ENCODE results near the gene TLK2. TPM values are rescaled to one million over a fixed set of nuclear protein-coding genes. Genes with fewer than 3 reads are reported as not detected.
"Not testable (repeated sequence)": the region's sequence is repeated elsewhere in the genome, so short reads cannot be mapped to it uniquely, and the experiment has no call there.

The TLK2 gene
- total and polyA plus RNA-seq, 2 donors = 18.7 to 38.5 TPM

DNA sequence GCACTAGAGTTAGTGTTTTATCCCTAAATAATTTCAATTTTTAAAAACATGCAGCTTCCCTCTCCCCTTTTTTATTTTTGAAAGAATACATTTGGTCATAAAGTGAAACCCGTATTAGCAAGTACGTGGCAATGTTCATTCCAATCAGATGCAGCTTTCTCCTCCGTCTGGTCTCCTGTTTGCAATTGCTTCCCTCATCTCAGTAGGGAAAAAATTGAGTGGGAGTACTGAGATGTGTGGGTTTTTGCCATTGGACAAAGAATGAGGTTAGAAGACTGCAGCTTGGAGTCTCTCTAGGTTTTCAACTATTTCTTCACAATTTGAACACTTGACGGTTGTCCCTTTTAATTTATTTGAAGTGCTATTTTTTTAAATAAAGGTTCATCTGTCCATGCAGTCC, 134.5 kb downstream of the TLK2 start:
- H3K4me3 ChIP-seq (ENCODE audit: low read length in 2 of 2); H3K4me1 ChIP-seq (ENCODE audit: control insufficient read depth in 2 of 2, insufficient read depth in 2 of 2, low read length in 2 of 2); DNase-seq (ENCODE audit: low read depth in 6 of 9, low spot score in 9 of 9); H3K27me3 ChIP-seq (ENCODE audit: control insufficient read depth in 2 of 2, insufficient read depth in 1 of 2, low read length in 1 of 2); H3K9me3 ChIP-seq (ENCODE audit: control insufficient read depth in 2 of 2, insufficient read depth in 1 of 2, low read length in 1 of 2); H3K27ac ChIP-seq (ENCODE audit: low read depth in 1 of 2, low read length in 1 of 2): not testable (repeated sequence)
- H3K36me3 ChIP-seq (ENCODE audit: control insufficient read depth in 2 of 2, insufficient read depth in 2 of 2, low read length in 1 of 2) = peaks cover 68 to 70% of the 10 kb centered on the region in 2 donors
- 97% methylated on average over 4 of the region's 4 CpGs for WGBS

GRCh38 chr17:62614142-62614541, 135.5 kb downstream of the TLK2 start:
- no peak overlapping the region for H3K27ac ChIP-seq (ENCODE audit: low read depth in 1 of 2, low read length in 1 of 2)
- no peaks in the 10 kb centered on the region for H3K4me1 ChIP-seq (ENCODE audit: control insufficient read depth in 2 of 2, insufficient read depth in 2 of 2, low read length in 2 of 2)
- DNase-seq (ENCODE audit: low read depth in 6 of 9, low spot score in 9 of 9) = no peak
- H3K36me3 ChIP-seq (ENCODE audit: control insufficient read depth in 2 of 2, insufficient read depth in 2 of 2, low read length in 1 of 2) = peaks cover 64% of the 10 kb centered on the region in 2 donors
- H3K27me3 ChIP-seq (ENCODE audit: control insufficient read depth in 2 of 2, insufficient read depth in 1 of 2, low read length in 1 of 2) = no peaks in the 10 kb centered on the region
- WGBS = 93% methylated on average over 6 of the region's 6 CpGs
- peaks cover 0 to 2% of the 10 kb centered on the region in 2 donors for H3K9me3 ChIP-seq (ENCODE audit: control insufficient read depth in 2 of 2, insufficient read depth in 1 of 2, low read length in 1 of 2)
- H3K4me3 ChIP-seq (ENCODE audit: low read length in 2 of 2) = no peak overlapping the region

GRCh38 chr17:62615503-62615902, 136.9 kb downstream of the TLK2 start:
- Histone ChIP-seq H3K36me3 (ENCODE audit: control insufficient read depth in 2 of 2, insufficient read depth in 2 of 2, low read length in 1 of 2) (peaks cover 51% of the 10 kb centered on the region in 2 donors), H3K9me3 (ENCODE audit: control insufficient read depth in 2 of 2, insufficient read depth in 1 of 2, low read length in 1 of 2) (peaks cover 0 to 2% of the 10 kb centered on the region in 2 donors), H3K4me3 (ENCODE audit: low read length in 2 of 2) (no peak overlapping the region), H3K4me1 (ENCODE audit: control insufficient read depth in 2 of 2, insufficient read depth in 2 of 2, low read length in 2 of 2) (no peaks in the 10 kb centered on the region), H3K27ac (ENCODE audit: low read depth in 1 of 2, low read length in 1 of 2) (no peak overlapping the region), H3K27me3 (ENCODE audit: control insufficient read depth in 2 of 2, insufficient read depth in 1 of 2, low read length in 1 of 2) (no peaks in the 10 kb centered on the region)
- DNase-seq (ENCODE audit: low read depth in 6 of 9, low spot score in 9 of 9) = no peak
- WGBS = 96% methylated on average over 4 of the region's 4 CpGs

DNA sequence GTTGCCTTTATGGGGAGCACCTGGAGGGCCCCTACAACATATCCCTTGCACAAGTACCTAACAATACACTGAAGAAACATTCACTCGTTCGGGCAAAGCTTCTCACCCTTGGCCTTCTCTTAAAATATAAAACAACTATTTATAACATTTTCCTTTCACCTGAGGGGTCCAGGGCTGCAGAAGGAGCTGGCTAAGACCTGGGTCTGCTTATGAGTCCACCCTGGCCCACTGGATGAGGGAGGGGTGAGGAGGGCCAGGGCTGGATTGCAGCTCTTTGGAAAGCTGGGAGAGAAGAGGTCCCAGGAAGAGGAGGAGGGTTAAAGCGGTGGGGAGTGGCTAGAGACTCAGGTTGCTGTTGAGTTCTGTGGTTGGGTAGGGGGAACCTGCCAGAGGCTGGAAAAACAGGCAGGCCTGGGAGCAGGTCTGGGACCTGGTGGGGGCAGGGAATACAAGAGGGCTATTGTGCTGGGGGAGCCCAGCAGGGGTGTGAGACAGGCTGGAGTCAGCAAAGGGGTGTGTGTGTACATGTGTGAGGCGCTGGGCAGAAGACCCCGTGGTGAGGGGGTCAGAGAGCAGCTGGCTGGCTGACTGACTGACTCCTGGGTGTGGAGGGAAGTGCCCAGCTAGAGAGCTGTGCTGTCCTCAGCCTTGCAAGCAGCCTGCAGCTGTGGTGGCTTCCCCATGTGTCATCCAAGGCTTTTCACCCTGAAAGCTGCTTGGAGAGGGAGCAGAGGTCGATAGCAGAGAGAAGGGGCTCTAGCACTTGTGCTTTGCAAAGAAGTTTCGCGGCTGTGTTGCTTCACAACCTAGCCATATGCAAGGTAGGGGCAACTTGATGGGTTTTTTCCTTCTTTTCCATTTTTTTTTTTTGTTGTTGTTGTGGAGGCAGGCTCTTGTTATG, 138.6 kb downstream of the TLK2 start:
- no peak for DNase-seq (ENCODE audit: low read depth in 6 of 9, low spot score in 9 of 9)
- Histone ChIP-seq H3K27ac (ENCODE audit: low read depth in 1 of 2, low read length in 1 of 2) (no peak overlapping the region), H3K27me3 (ENCODE audit: control insufficient read depth in 2 of 2, insufficient read depth in 1 of 2, low read length in 1 of 2) (no peaks in the 10 kb centered on the region), H3K4me3 (ENCODE audit: low read length in 2 of 2) (no peak overlapping the region), H3K36me3 (ENCODE audit: control insufficient read depth in 2 of 2, insufficient read depth in 2 of 2, low read length in 1 of 2) (peaks cover 38% of the 10 kb centered on the region in 2 donors), H3K4me1 (ENCODE audit: control insufficient read depth in 2 of 2, insufficient read depth in 2 of 2, low read length in 2 of 2) (no peaks in the 10 kb centered on the region), H3K9me3 (ENCODE audit: control insufficient read depth in 2 of 2, insufficient read depth in 1 of 2, low read length in 1 of 2) (peaks cover 0 to 2% of the 10 kb centered on the region in 2 donors)
- 96% methylated on average over 8 of the region's 8 CpGs for WGBS

DNA sequence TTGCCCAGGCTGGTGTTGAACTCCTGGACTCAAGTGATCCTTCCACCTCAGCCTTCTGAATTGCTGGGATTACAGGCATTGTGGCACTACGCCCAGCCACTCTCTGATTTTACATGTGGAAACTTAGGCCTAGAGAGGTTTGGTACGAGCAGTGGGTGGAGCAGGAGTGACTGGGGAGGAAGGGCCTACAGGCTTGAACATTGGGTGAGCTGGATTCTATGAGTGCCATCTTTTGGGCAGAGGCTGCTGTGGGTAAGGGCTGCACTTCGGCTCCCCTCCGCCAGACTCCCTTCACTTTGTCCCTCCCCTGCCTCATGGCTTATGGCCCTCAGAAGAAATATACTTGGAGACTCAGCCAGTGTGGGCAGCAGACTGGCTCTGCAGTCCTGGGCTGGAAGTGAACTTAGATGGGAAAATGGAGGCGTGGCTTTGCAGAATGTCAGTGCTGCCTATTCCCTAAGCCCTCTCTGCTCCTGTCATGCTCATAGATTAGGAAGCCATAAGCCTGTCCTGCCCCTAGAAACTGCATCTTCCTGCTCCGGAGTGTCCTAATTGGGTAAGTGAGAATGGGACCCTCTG, 139.4 kb downstream of the TLK2 start:
- peaks cover 36 to 37% of the 10 kb centered on the region in 2 donors for H3K36me3 ChIP-seq (ENCODE audit: control insufficient read depth in 2 of 2, insufficient read depth in 2 of 2, low read length in 1 of 2)
- DNase-seq (ENCODE audit: low read depth in 6 of 9, low spot score in 9 of 9) = no peak

DNA sequence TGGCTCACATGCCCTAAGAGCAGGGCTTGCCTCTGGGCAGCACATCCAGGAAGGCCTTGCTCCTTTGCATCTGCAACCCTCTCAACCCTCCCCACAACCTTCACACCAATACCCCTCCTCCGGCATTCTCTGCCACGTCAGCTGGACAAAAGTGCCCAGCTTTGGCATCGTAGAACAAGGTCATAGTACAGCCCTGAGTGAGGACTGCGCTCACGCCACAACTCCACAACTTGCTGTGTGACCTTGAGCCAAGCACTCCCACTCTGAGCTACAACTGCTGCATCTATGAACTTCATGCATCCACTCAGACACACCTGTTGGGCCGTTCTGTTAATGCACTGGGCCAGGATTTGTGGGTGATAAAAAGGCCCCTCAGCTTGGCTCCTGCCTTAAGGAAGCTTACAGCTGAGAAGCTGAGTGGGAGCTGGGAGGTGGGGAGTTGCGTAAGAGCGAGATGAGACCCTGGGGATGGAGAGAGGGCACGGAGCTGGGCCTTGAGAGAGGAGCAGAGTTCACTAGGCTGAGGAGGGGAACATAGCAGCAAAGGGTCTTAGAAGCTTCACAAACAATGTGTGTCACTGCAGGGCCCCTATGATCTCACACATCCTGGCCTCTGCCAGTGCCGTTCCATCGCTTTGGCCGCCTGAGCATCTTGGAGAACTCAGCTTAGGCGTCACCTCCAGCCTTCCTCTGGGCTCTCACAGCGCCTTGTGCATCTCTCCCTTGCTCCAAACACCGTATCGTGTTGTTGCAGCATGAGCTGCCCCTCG, 140.2 kb downstream of the TLK2 start:
- Histone ChIP-seq H3K9me3 (ENCODE audit: control insufficient read depth in 2 of 2, insufficient read depth in 1 of 2, low read length in 1 of 2) (peaks cover 0 to 2% of the 10 kb centered on the region in 2 donors), H3K4me3 (ENCODE audit: low read length in 2 of 2) (no peak overlapping the region), H3K4me1 (ENCODE audit: control insufficient read depth in 2 of 2, insufficient read depth in 2 of 2, low read length in 2 of 2) (no peaks in the 10 kb centered on the region), H3K27me3 (ENCODE audit: control insufficient read depth in 2 of 2, insufficient read depth in 1 of 2, low read length in 1 of 2) (no peaks in the 10 kb centered on the region), H3K27ac (ENCODE audit: low read depth in 1 of 2, low read length in 1 of 2) (no peak overlapping the region), H3K36me3 (ENCODE audit: control insufficient read depth in 2 of 2, insufficient read depth in 2 of 2, low read length in 1 of 2) (peaks cover 32 to 34% of the 10 kb centered on the region in 2 donors)
- DNase-seq (ENCODE audit: low read depth in 6 of 9, low spot score in 9 of 9) = no peak
- WGBS = 95% methylated on average over 17 of the region's 17 CpGs

More for the DNA sequence above, 139.4 kb downstream of the TLK2 start:
- H3K4me3 ChIP-seq (ENCODE audit: low read length in 2 of 2) = no peak overlapping the region
- 89% methylated on average over 6 of the region's 6 CpGs for WGBS
- no peaks in the 10 kb centered on the region for H3K27me3 ChIP-seq (ENCODE audit: control insufficient read depth in 2 of 2, insufficient read depth in 1 of 2, low read length in 1 of 2)
- H3K4me1 ChIP-seq (ENCODE audit: control insufficient read depth in 2 of 2, insufficient read depth in 2 of 2, low read length in 2 of 2) = no peaks in the 10 kb centered on the region
- H3K27ac ChIP-seq (ENCODE audit: low read depth in 1 of 2, low read length in 1 of 2) = no peak overlapping the region
- peaks cover 0 to 2% of the 10 kb centered on the region in 2 donors for H3K9me3 ChIP-seq (ENCODE audit: control insufficient read depth in 2 of 2, insufficient read depth in 1 of 2, low read length in 1 of 2)

GRCh38 chr17:62619417-62620155, 141.0 kb downstream of the TLK2 start:
- no peaks in the 10 kb centered on the region for H3K27me3 ChIP-seq (ENCODE audit: control insufficient read depth in 2 of 2, insufficient read depth in 1 of 2, low read length in 1 of 2)
- WGBS = 96% methylated on average over 10 of the region's 10 CpGs
- H3K9me3 ChIP-seq (ENCODE audit: control insufficient read depth in 2 of 2, insufficient read depth in 1 of 2, low read length in 1 of 2) = peaks cover 0 to 2% of the 10 kb centered on the region in 2 donors

GRCh38 chr17:62621223-62621622, 142.6 kb downstream of the TLK2 start:
- peaks cover 0 to 11% of the 10 kb centered on the region in 2 donors for H3K4me1 ChIP-seq (ENCODE audit: control insufficient read depth in 2 of 2, insufficient read depth in 2 of 2, low read length in 2 of 2)
- WGBS = 97% methylated on average over 11 of the region's 11 CpGs
- no peak overlapping the region for H3K4me3 ChIP-seq (ENCODE audit: low read length in 2 of 2)
- H3K36me3 ChIP-seq (ENCODE audit: control insufficient read depth in 2 of 2, insufficient read depth in 2 of 2, low read length in 1 of 2) = peaks cover 11 to 13% of the 10 kb centered on the region in 2 donors
- DNase-seq (ENCODE audit: low read depth in 6 of 9, low spot score in 9 of 9) = no peak
- H3K27ac ChIP-seq (ENCODE audit: low read depth in 1 of 2, low read length in 1 of 2) = no peak overlapping the region
- H3K9me3 ChIP-seq (ENCODE audit: control insufficient read depth in 2 of 2, insufficient read depth in 1 of 2, low read length in 1 of 2) = peaks cover 0 to 2% of the 10 kb centered on the region in 2 donors
- H3K27me3 ChIP-seq (ENCODE audit: control insufficient read depth in 2 of 2, insufficient read depth in 1 of 2, low read length in 1 of 2) = no peaks in the 10 kb centered on the region

More at GRCh38 chr17:62619417-62620155, 141.0 kb downstream of the TLK2 start:
- DNase-seq (ENCODE audit: low read depth in 6 of 9, low spot score in 9 of 9) = no peak
- no peak overlapping the region for H3K27ac ChIP-seq (ENCODE audit: low read depth in 1 of 2, low read length in 1 of 2)
- H3K36me3 ChIP-seq (ENCODE audit: control insufficient read depth in 2 of 2, insufficient read depth in 2 of 2, low read length in 1 of 2) = peaks cover 24 to 28% of the 10 kb centered on the region in 2 donors
- no peaks in the 10 kb centered on the region for H3K4me1 ChIP-seq (ENCODE audit: control insufficient read depth in 2 of 2, insufficient read depth in 2 of 2, low read length in 2 of 2)
- no peak overlapping the region for H3K4me3 ChIP-seq (ENCODE audit: low read length in 2 of 2)

Data from thymus (tissue), 11 donors.